A549 (cell line): ENCODE results near the gene C6orf141.

Experiments used
- BHLHE40 ChIP-seq: IDR thresholded peaks from 2 replicates; pipeline ENCODE4 v1.6.1; 2012; ENCODE audit warnings: low read depth, low read length, inconsistent platforms
- CBX8 ChIP-seq: fragments of 200-600 bp; sonication (generic); IDR thresholded peaks from 2 replicates; pipeline ENCODE4 v1.6.1; 2016
- CTCF ChIP-seq: fragments of >200 bp; sonication (Bioruptor Twin); formaldehyde crosslinking; IDR thresholded peaks from 3 replicates; pipeline ENCODE4 v1.5.1; 2016
- EP300 ChIP-seq, 2 experiments: fragments of >200 bp; sonication (Bioruptor Twin); formaldehyde crosslinking; IDR thresholded peaks; 2 replicates in 1 of 2; 3 replicates in 1 of 2; pipeline ENCODE4 v1.6.1; 2016 to 2017
- FOSL2 ChIP-seq, 2 experiments: fragments of 450-650 bp in 1 of 2; fragments of >200 bp in 1 of 2; sonication (Bioruptor Twin) in 1 of 2; formaldehyde crosslinking; IDR thresholded peaks; 2 replicates each; pipeline versions ENCODE4 v1.5.0 to v1.6.1; 2016 to 2020; ENCODE audit warnings: mild to moderate bottlenecking in 1 of 2, moderate library complexity in 1 of 2
- HDAC2 ChIP-seq: fragments of 200-600 bp; sonication (generic); IDR thresholded peaks from 2 replicates; pipeline ENCODE4 v1.6.1; 2016
- HMGXB4 ChIP-seq: fragments of 250-450 bp; sonication (Bioruptor Pico); IDR thresholded peaks from 2 replicates; pipeline ENCODE4 v1.5.0; 2021; ENCODE audit warnings: mild to moderate bottlenecking, moderate library complexity, borderline replicate concordance
- MAX ChIP-seq: IDR thresholded peaks from 2 replicates; pipeline ENCODE4 v1.6.1; 2012
- SMC3 ChIP-seq: fragments of >200 bp; sonication (Bioruptor Twin); formaldehyde crosslinking; IDR thresholded peaks from 3 replicates; pipeline ENCODE4 v1.6.1; 2018; ENCODE audit warnings: inconsistent platforms

- TF ChIP-seq MAX (no peak), CTCF (no peak), BHLHE40 (no peak), CBX8 (no peak), HMGXB4 (CRISPR knock-in tag) (no peak), EP300 (IDR thresholded peaks at IDR 0.05) (no peak), SMC3 (no peak), FOSL2 (IDR thresholded peaks at IDR 0.05) (no peak), FOSL2 (CRISPR knock-in tag; IDR thresholded peaks at IDR 0.05) (no peak), HDAC2 (no peak)
These were observed 43.8 kb upstream of the C6orf141 start for GRCh38 chr6:49506569-49507111.
